ENCODE data around the gene ZBED4. TPM values are rescaled to one million over a fixed set of nuclear protein-coding genes. Genes with fewer than 3 reads are reported as not detected.
A peak's percentile ranks its signal among the peaks of the same experiment; 100 is the strongest.

Gene ZBED4
- total RNA-seq (2021) (24.7 to 29.2 TPM (median 24.8 TPM) in 3 replicates), Bru-seq, nascent RNA (percentile 79 among the genes with signal in this experiment)
- long read RNA-seq, experiment 1, full-length matches to known transcripts: 119 of 174 reads
- long read RNA-seq, experiment 1, partial matches to known transcripts: 37 of 174 reads
- long read RNA-seq, experiment 1, other reads (novel, unspliced or antisense): 18 of 174 reads
- long read RNA-seq, experiment 2, full-length matches to known transcripts: 10 of 40 reads
- long read RNA-seq, experiment 2, partial matches to known transcripts: 28 of 40 reads
- long read RNA-seq, experiment 2, other reads (novel, unspliced or antisense): 2 of 40 reads
- long read RNA-seq, experiment 3: 0 reads

DNA sequence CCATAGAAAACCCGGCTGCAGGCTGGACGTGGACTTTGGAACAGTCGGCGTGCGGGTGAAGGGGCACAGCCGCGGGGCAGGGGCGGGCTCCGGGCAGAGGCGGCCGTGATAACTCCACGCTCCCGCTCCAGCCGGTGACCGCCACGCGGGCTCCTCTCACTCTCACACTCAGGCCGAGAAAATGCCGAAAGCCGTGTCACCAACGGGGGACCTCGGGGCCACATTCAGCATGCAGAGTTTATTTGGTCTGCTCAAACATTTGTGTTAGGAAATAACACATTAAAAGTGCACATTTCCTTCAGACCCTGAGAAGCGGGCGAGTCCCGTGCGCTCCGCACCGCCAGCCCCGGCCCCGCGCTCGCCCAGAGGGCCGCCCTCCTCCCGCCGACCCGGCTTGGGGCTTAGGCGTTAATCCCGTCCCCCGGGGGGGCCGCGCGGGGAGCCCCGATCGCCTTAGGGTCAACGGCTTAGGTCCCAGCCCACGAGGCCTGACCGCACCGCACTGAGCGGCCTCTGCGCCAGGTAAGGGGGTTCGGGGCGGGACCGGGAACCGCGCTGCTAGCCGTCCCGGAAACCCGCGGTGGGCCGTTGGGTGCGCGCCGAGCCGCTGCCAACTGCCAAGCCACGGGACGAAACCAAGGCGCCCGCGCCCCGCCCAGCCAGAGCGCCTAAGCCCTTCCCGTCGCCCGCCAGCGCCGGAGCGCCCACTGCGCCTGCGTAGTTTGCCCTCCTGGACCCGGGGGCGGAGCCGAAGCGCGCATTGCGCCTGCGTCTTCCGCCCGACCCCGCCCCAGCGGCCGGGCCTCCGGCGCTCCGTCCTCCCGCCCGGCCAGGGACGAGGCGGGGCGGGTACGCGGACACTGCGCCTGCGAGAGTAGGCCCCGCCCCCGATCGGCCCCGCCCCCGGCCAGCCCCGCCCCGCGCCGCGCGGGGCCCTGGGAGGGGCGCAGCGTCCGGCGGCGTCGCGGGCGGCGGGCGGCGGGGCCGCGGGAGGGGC is at the start of gene ZBED4:
ZBED4 (plus strand) TSS at position 947 of the 997 bp plus-strand sequence. CDS start 29,819 bp downstream, outside the sequence.
- Mint-ChIP-seq H3K27ac (peak within 1 kb of the TSS; percentile 75), H3K9me3 (no peaks in the 10 kb centered on the region), H3K4me3 (peak within 1 kb of the TSS; percentile 93), H3K4me1 (peaks cover 21% of the 10 kb centered on the region), H3K36me3 (no peaks in the 10 kb centered on the region), H3K27me3 (ENCODE audit: low read depth) (peaks cover 44% of the 10 kb centered on the region)
- ChIA-PET CTCF (interaction anchor here (0.6 kb wide), 1 partner anchor 47 kb away, joined by 3 read pairs; no protein-coding TSS in a partner anchor), POLR2A (no interaction called here)
- DNase-seq (ENCODE audit: low spot score) (peak; percentile 98), ATAC-seq (peak; percentile 86)
- TF ChIP-seq, protein P1, sequence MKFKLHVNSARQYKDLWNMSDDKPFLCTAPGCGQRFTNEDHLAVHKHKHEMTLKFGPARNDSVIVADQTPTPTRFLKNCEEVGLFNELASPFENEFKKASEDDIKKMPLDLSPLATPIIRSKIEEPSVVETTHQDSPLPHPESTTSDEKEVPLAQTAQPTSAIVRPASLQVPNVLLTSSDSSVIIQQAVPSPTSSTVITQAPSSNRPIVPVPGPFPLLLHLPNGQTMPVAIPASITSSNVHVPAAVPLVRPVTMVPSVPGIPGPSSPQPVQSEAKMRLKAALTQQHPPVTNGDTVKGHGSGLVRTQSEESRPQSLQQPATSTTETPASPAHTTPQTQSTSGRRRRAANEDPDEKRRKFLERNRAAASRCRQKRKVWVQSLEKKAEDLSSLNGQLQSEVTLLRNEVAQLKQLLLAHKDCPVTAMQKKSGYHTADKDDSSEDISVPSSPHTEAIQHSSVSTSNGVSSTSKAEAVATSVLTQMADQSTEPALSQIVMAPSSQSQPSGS (CRISPR knock-in tag; IDR thresholded peaks at IDR 0.05; ENCODE audit: borderline replicate concordance, low read depth): no peak
- TF ChIP-seq ZNF232 (CRISPR knock-in tag; IDR thresholded peaks at IDR 0.05): no peak
- peak; percentile 35; the same call in 1 of the 2 replicates for TF ChIP-seq FOXP1 (CRISPR knock-in tag; IDR thresholded peaks at IDR 0.05; ENCODE audit: borderline replicate concordance)
- no peak for TF ChIP-seq ZNF219 (CRISPR knock-in tag; IDR thresholded peaks at IDR 0.05; ENCODE audit: borderline replicate concordance)
- TF ChIP-seq IRF2 (CRISPR knock-in tag; IDR thresholded peaks at IDR 0.05; ENCODE audit: borderline replicate concordance, low read depth): no peak
- TF ChIP-seq ZNF425 (CRISPR knock-in tag; conservative IDR thresholded peaks at IDR 0.05): no peak
- TF ChIP-seq E2F5 (CRISPR knock-in tag; IDR thresholded peaks at IDR 0.05): peak; percentile 66
- no peak for TF ChIP-seq CBFB (CRISPR knock-in tag; IDR thresholded peaks at IDR 0.05; ENCODE audit: low read depth)
- no peak for TF ChIP-seq NFE2L1 (CRISPR knock-in tag; IDR thresholded peaks at IDR 0.05)
- TF ChIP-seq NR3C1 (CRISPR knock-in tag; conservative IDR thresholded peaks at IDR 0.05; ENCODE audit: low read depth): no peak
- no peak for TF ChIP-seq NR2C2 (CRISPR knock-in tag; IDR thresholded peaks at IDR 0.05)
- peak; percentile 85 for TF ChIP-seq SP1 (CRISPR knock-in tag; conservative IDR thresholded peaks at IDR 0.05)
- TF ChIP-seq AFF4 (CRISPR knock-in tag; IDR thresholded peaks at IDR 0.05; ENCODE audit: borderline replicate concordance): no peak
- TF ChIP-seq CREM (CRISPR knock-in tag; IDR thresholded peaks at IDR 0.05): peak; percentile 61
- no peak for TF ChIP-seq TEAD4 (CRISPR knock-in tag; IDR thresholded peaks at IDR 0.05)
- TF ChIP-seq NFYB (CRISPR knock-in tag; conservative IDR thresholded peaks at IDR 0.05; ENCODE audit: low read depth): no peak
- TF ChIP-seq ZNF138 (CRISPR knock-in tag; conservative IDR thresholded peaks at IDR 0.05): no peak
- TF ChIP-seq, protein P2, sequence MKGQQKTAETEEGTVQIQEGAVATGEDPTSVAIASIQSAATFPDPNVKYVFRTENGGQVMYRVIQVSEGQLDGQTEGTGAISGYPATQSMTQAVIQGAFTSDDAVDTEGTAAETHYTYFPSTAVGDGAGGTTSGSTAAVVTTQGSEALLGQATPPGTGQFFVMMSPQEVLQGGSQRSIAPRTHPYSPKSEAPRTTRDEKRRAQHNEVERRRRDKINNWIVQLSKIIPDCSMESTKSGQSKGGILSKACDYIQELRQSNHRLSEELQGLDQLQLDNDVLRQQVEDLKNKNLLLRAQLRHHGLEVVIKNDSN (CRISPR knock-in tag; IDR thresholded peaks at IDR 0.05): no peak
- TF ChIP-seq MXD4 (CRISPR knock-in tag; IDR thresholded peaks at IDR 0.05; ENCODE audit: borderline replicate concordance): no peak
- TF ChIP-seq, protein P3, sequence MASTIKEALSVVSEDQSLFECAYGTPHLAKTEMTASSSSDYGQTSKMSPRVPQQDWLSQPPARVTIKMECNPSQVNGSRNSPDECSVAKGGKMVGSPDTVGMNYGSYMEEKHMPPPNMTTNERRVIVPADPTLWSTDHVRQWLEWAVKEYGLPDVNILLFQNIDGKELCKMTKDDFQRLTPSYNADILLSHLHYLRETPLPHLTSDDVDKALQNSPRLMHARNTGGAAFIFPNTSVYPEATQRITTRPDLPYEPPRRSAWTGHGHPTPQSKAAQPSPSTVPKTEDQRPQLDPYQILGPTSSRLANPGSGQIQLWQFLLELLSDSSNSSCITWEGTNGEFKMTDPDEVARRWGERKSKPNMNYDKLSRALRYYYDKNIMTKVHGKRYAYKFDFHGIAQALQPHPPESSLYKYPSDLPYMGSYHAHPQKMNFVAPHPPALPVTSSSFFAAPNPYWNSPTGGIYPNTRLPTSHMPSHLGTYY (CRISPR knock-in tag; IDR thresholded peaks at IDR 0.05): no peak
- TF ChIP-seq, protein P4, sequence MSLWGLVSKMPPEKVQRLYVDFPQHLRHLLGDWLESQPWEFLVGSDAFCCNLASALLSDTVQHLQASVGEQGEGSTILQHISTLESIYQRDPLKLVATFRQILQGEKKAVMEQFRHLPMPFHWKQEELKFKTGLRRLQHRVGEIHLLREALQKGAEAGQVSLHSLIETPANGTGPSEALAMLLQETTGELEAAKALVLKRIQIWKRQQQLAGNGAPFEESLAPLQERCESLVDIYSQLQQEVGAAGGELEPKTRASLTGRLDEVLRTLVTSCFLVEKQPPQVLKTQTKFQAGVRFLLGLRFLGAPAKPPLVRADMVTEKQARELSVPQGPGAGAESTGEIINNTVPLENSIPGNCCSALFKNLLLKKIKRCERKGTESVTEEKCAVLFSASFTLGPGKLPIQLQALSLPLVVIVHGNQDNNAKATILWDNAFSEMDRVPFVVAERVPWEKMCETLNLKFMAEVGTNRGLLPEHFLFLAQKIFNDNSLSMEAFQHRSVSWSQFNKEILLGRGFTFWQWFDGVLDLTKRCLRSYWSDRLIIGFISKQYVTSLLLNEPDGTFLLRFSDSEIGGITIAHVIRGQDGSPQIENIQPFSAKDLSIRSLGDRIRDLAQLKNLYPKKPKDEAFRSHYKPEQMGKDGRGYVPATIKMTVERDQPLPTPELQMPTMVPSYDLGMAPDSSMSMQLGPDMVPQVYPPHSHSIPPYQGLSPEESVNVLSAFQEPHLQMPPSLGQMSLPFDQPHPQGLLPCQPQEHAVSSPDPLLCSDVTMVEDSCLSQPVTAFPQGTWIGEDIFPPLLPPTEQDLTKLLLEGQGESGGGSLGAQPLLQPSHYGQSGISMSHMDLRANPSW (CRISPR knock-in tag; conservative IDR thresholded peaks at IDR 0.05; ENCODE audit: low read depth): no peak
